ENCODE results near the gene ANKRD40CL.
"Not testable (repeated sequence)": the region's sequence is repeated elsewhere in the genome, so short reads cannot be mapped to it uniquely, and the experiment has no call there.

The ANKRD40CL gene

GRCh38 chr17:50807009-50807408, 39.7 kb upstream of the ANKRD40CL start:
- TF ChIP-seq CTCF (IDR thresholded peaks at IDR 0.05; ENCODE audit: control insufficient read depth, insufficient read depth, low read depth, low read length, missing control alignments): no peak
- no peak for DNase-seq (ENCODE audit: low read depth)
- no peak overlapping the region for H3K4me3 ChIP-seq (ENCODE audit: control insufficient read depth, low read depth, low read length)

- DNase-seq (ENCODE audit: low read depth): no peak
- no peak for TF ChIP-seq CTCF (IDR thresholded peaks at IDR 0.05; ENCODE audit: control insufficient read depth, insufficient read depth, low read depth, low read length, missing control alignments)
- H3K4me3 ChIP-seq (ENCODE audit: control insufficient read depth, low read depth, low read length): no peak overlapping the region
Observed at GRCh38 chr17:50806141-50806643, 38.9 kb upstream of the ANKRD40CL start.

- DNase-seq (ENCODE audit: low read depth): no peak
- no peak for TF ChIP-seq CTCF (IDR thresholded peaks at IDR 0.05; ENCODE audit: control insufficient read depth, insufficient read depth, low read depth, low read length, missing control alignments)
- no peak overlapping the region for H3K4me3 ChIP-seq (ENCODE audit: control insufficient read depth, low read depth, low read length)
Observed at GRCh38 chr17:50805486-50805885, 38.2 kb upstream of the ANKRD40CL start.

- DNase-seq (ENCODE audit: low read depth); H3K4me3 ChIP-seq (ENCODE audit: control insufficient read depth, low read depth, low read length): not testable (repeated sequence)
Observed at GRCh38 chr17:50804749-50805475, 37.6 kb upstream of the ANKRD40CL start.

- H3K4me3 ChIP-seq (ENCODE audit: control insufficient read depth, low read depth, low read length): no peak overlapping the region
- DNase-seq (ENCODE audit: low read depth): no peak
- no peak for TF ChIP-seq CTCF (IDR thresholded peaks at IDR 0.05; ENCODE audit: control insufficient read depth, insufficient read depth, low read depth, low read length, missing control alignments)
Observed at GRCh38 chr17:50803676-50804075, 36.4 kb upstream of the ANKRD40CL start.

GRCh38 chr17:50802609-50803571, 35.6 kb upstream of the ANKRD40CL start:
- no peak for DNase-seq (ENCODE audit: low read depth)
- no peak for TF ChIP-seq CTCF (IDR thresholded peaks at IDR 0.05; ENCODE audit: control insufficient read depth, insufficient read depth, low read depth, low read length, missing control alignments)
- no peak overlapping the region for H3K4me3 ChIP-seq (ENCODE audit: control insufficient read depth, low read depth, low read length)
